ENCODE measurements around the gene ZP1. TPM values are rescaled to one million over a fixed set of nuclear protein-coding genes. Genes with fewer than 3 reads are reported as not detected.
A peak's percentile ranks its signal among the peaks of the same experiment; 100 is the strongest.

ZP1 gene
- total and polyA plus RNA-seq, 2 of the 13 experiments (the other 11 are each of a cell fraction or from before 2014, with no cell fraction given): 0.16 TPM; not detected in 1

- TF ChIP-seq ZNF737 (CRISPR knock-in tag; IDR thresholded peaks at IDR 0.05; ENCODE audit: borderline replicate concordance): no peak; the same call in 1 of the 2 replicates
- no peak for TF ChIP-seq CERS6 (CRISPR knock-in tag; IDR thresholded peaks at IDR 0.05)
- TF ChIP-seq MBNL3 (CRISPR knock-in tag; conservative IDR thresholded peaks at IDR 0.05): no peak
- TF ChIP-seq, protein P1, sequence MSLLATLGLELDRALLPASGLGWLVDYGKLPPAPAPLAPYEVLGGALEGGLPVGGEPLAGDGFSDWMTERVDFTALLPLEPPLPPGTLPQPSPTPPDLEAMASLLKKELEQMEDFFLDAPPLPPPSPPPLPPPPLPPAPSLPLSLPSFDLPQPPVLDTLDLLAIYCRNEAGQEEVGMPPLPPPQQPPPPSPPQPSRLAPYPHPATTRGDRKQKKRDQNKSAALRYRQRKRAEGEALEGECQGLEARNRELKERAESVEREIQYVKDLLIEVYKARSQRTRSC (CRISPR knock-in tag; IDR thresholded peaks at IDR 0.05; ENCODE audit: low read depth): peak; percentile 9; the same call in 1 of the 2 replicates
- TF ChIP-seq KMT2A (CRISPR knock-in tag; IDR thresholded peaks at IDR 0.05): peak; percentile 93
- TF ChIP-seq ZNF12 (CRISPR knock-in tag; IDR thresholded peaks at IDR 0.05): peak; percentile 12; the same call in 1 of the 2 replicates
- TF ChIP-seq MZF1 (CRISPR knock-in tag; IDR thresholded peaks at IDR 0.05; ENCODE audit: borderline replicate concordance): peak; percentile 6; the same call in 1 of the 2 replicates
- no peak for TF ChIP-seq FOSL1 (CRISPR knock-in tag; IDR thresholded peaks at IDR 0.05; ENCODE audit: borderline replicate concordance)
- no peak for TF ChIP-seq HNRNPUL1 (IDR thresholded peaks at IDR 0.05; ENCODE audit: low read depth, low read length)
- TF ChIP-seq ZNF558 (CRISPR knock-in tag; IDR thresholded peaks at IDR 0.05; ENCODE audit: borderline replicate concordance): peak; percentile 78; the same call in 1 of the 2 replicates
- peak; percentile 97 for TF ChIP-seq KDM5A (IDR thresholded peaks at IDR 0.05; ENCODE audit: borderline replicate concordance, low read length)
- no peak for TF ChIP-seq ZNF382 (CRISPR knock-in tag; IDR thresholded peaks at IDR 0.05; ENCODE audit: borderline replicate concordance)
- TF ChIP-seq RELA (CRISPR knock-in tag; IDR thresholded peaks at IDR 0.05): 0 out of 2 replicates have a peak, but pooled peaks have one; percentile 68
- TF ChIP-seq KAT7 (CRISPR knock-in tag; IDR thresholded peaks at IDR 0.05; ENCODE audit: borderline replicate concordance): peak; percentile 71; the same call in 1 of the 2 replicates
- TF ChIP-seq HOMEZ (CRISPR knock-in tag; IDR thresholded peaks at IDR 0.05; ENCODE audit: low read depth): no peak
- peak; percentile 95 for TF ChIP-seq YEATS2 (CRISPR knock-in tag; IDR thresholded peaks at IDR 0.05; ENCODE audit: borderline replicate concordance)
- TF ChIP-seq HNF1A (IDR thresholded peaks at IDR 0.05; ENCODE audit: low read depth): no peak
- peak; percentile 72; the same call in 1 of the 2 replicates for TF ChIP-seq HNF1A (CRISPR knock-in tag; IDR thresholded peaks at IDR 0.05; ENCODE audit: borderline replicate concordance)
- 0 out of 2 replicates have a peak, but pooled peaks have one; percentile 80 for TF ChIP-seq TP53 (CRISPR knock-in tag; conservative IDR thresholded peaks at IDR 0.05)
- TF ChIP-seq, protein P2, sequence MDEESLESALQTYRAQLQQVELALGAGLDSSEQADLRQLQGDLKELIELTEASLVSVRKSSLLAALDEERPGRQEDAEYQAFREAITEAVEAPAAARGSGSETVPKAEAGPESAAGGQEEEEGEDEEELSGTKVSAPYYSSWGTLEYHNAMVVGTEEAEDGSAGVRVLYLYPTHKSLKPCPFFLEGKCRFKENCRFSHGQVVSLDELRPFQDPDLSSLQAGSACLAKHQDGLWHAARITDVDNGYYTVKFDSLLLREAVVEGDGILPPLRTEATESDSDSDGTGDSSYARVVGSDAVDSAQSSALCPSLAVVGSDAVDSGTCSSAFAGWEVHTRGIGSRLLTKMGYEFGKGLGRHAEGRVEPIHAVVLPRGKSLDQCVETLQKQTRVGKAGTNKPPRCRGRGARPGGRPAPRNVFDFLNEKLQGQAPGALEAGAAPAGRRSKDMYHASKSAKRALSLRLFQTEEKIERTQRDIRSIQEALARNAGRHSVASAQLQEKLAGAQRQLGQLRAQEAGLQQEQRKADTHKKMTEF (CRISPR knock-in tag; IDR thresholded peaks at IDR 0.05): peak; percentile 94
Measured at GRCh38 chr11:60841797-60842667, 25.3 kb upstream of the ZP1 start, which contains the start of gene CCDC86 (continued).
